SK-N-MC (cell line): ENCODE results near the gene SWSAP1.
"Not testable (repeated sequence)": the region's sequence is repeated elsewhere in the genome, so short reads cannot be mapped to it uniquely, and the experiment has no call there.

Experiments
- EZH2 ChIP-seq: fragments of 200-600 bp; sonication (generic); IDR thresholded peaks from one replicate; pipeline ENCODE4 v1.6.1; 2017; ENCODE audit warnings: antibody characterized with exemption
- FOXP2 ChIP-seq: optimal IDR thresholded peaks from 2 replicates; pipeline ENCODE3; 2011; ENCODE audit warnings: mild to moderate bottlenecking, moderate library complexity; ENCODE audit not compliant: insufficient read depth; ENCODE audit errors: extremely low read length, control extremely low read depth
- POLR2AphosphoS5 ChIP-seq: IDR thresholded peaks from 2 replicates; pipeline ENCODE4 v1.6.1; 2012; ENCODE audit warnings: mild to moderate bottlenecking, low read depth, low read length, borderline replicate concordance

DNA sequence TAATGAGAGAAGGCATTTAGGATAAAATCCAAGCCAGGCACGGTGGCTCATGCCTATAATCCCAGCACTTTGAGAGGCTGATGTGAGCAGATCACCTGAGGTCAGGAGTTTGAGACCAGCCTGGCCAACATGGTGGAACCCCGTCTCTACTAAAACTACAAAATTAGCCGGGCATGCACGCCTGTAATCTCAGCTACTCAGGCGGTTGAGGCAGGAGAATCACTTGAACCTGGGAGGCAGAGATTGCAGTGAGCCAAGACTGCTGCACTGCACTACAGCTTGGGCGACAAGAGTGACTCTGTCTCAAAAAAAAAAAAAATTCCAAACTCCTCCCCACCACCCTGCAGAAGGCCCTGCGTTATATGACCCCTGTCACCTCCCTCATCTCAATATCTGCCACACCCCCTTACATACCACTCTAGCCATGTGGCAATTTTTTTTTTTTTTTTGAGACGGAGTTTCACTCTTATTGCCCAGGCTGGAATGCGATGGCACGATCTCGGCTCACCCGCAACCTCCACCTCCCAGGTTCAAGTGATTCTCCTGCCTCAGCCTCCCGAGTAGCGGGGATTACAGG is 4.9 kb downstream of the SWSAP1 start:
- TF ChIP-seq POLR2AphosphoS5, EZH2, FOXP2: not testable (repeated sequence)
